ENCODE results near the gene LANCL2. TPM values are rescaled to one million over a fixed set of nuclear protein-coding genes. Genes with fewer than 3 reads are reported as not detected.

LANCL2 gene
- total and polyA plus RNA-seq, 2 experiments from 2014 or later = 11.7 to 13.8 TPM

GRCh38 chr7:55360486-55360885 is 4.7 kb upstream of the LANCL2 start:
- Histone ChIP-seq H3F3A (ENCODE audit: insufficient read depth) (no peaks in the 10 kb centered on the region), H3K4me2 (ENCODE audit: unreplicated experiment) (no peak overlapping the region), H3K27me3 (replicated peaks; ENCODE audit: insufficient read depth) (0 out of 2 replicates have a peak, but pooled peaks cover 4% of the 10 kb centered on the region), H3K4me1 (ENCODE audit: insufficient read depth) (peaks cover 6% of the 10 kb centered on the region), H3K36me3 (ENCODE audit: low read depth) (no peaks in the 10 kb centered on the region), H2AFZ (no peak overlapping the region), H4K20me1 (ENCODE audit: insufficient read depth) (no peaks in the 10 kb centered on the region), H3K27ac (no peak overlapping the region), H3K9ac (no peak overlapping the region), H3K9me2 (ENCODE audit: insufficient read depth) (no peaks in the 10 kb centered on the region), H3K79me2 (ENCODE audit: insufficient read depth) (no peaks in the 10 kb centered on the region), H3K9me3 (ENCODE audit: low read depth) (no peaks in the 10 kb centered on the region), H3K4me3 (no peak overlapping the region)
- no peak for TF ChIP-seq EZH2phosphoT487 (IDR thresholded peaks at IDR 0.05; ENCODE audit: insufficient read depth, low read depth)
- WGBS, 2 experiments (ENCODE audit: low coverage in 1 of 2, low lambda C conversion rate in 2 of 2, missing lambda C conversion rate in 2 of 2) = 57 to 58% methylated on average over 2 of the region's 2 CpGs
- no peak for DNase-seq
- in situ Hi-C loops (cut with MboI) = no loop called here

- Histone ChIP-seq H3K79me2 (ENCODE audit: insufficient read depth) (peaks cover 3% of the 10 kb centered on the region), H4K20me1 (ENCODE audit: insufficient read depth) (no peaks in the 10 kb centered on the region), H3K9ac (no peak overlapping the region), H2AFZ (no peak overlapping the region), H3K4me2 (ENCODE audit: unreplicated experiment) (no peak overlapping the region), H3K27ac (no peak overlapping the region), H3F3A (ENCODE audit: insufficient read depth) (no peaks in the 10 kb centered on the region), H3K4me3 (no peak overlapping the region), H3K27me3 (replicated peaks; ENCODE audit: insufficient read depth) (0 out of 2 replicates have a peak, but pooled peaks cover 4% of the 10 kb centered on the region), H3K9me3 (ENCODE audit: low read depth) (no peaks in the 10 kb centered on the region), H3K36me3 (ENCODE audit: low read depth) (no peaks in the 10 kb centered on the region), H3K4me1 (ENCODE audit: insufficient read depth) (peaks cover 6% of the 10 kb centered on the region), H3K9me2 (ENCODE audit: insufficient read depth) (no peaks in the 10 kb centered on the region)
- in situ Hi-C loops (cut with MboI) = no loop called here
- DNase-seq = no peak
- 70 to 78% methylated on average over 6 of the region's 6 CpGs for WGBS, 2 experiments (ENCODE audit: low coverage in 1 of 2, low lambda C conversion rate in 2 of 2, missing lambda C conversion rate in 2 of 2)
- no peak for TF ChIP-seq EZH2phosphoT487 (IDR thresholded peaks at IDR 0.05; ENCODE audit: insufficient read depth, low read depth)
- TF ChIP-seq EZH2 (IDR thresholded peaks at IDR 0.05; ENCODE audit: insufficient read depth, poor library complexity, severe bottlenecking) = no peak
These were observed 3.6 kb upstream of the LANCL2 start for GRCh38 chr7:55361560-55361959.

- no peak overlapping the region for H3K9ac ChIP-seq
- H3K4me2 ChIP-seq (ENCODE audit: unreplicated experiment) = no peak overlapping the region
- H3K4me3 ChIP-seq = no peak overlapping the region
- in situ Hi-C loops (cut with MboI) = no loop called here
- 63 to 68% methylated on average over 13 to 20 of the region's 20 CpGs for WGBS, 2 experiments (ENCODE audit: low coverage in 1 of 2, low lambda C conversion rate in 2 of 2, missing lambda C conversion rate in 2 of 2)
- no peaks in the 10 kb centered on the region for H3K9me2 ChIP-seq (ENCODE audit: insufficient read depth)
- H3F3A ChIP-seq (ENCODE audit: insufficient read depth) = no peaks in the 10 kb centered on the region
- peaks cover 17% of the 10 kb centered on the region for H3K79me2 ChIP-seq (ENCODE audit: insufficient read depth)
- no peaks in the 10 kb centered on the region for H4K20me1 ChIP-seq (ENCODE audit: insufficient read depth)
- no peaks in the 10 kb centered on the region for H3K9me3 ChIP-seq (ENCODE audit: low read depth)
- 0 out of 2 replicates have a peak, but pooled peaks cover 4% of the 10 kb centered on the region for H3K27me3 ChIP-seq (replicated peaks; ENCODE audit: insufficient read depth)
- no peak overlapping the region for H2AFZ ChIP-seq
- H3K36me3 ChIP-seq (ENCODE audit: low read depth) = no peaks in the 10 kb centered on the region
- no peak for TF ChIP-seq EZH2phosphoT487 (IDR thresholded peaks at IDR 0.05; ENCODE audit: insufficient read depth, low read depth)
- TF ChIP-seq EZH2 (IDR thresholded peaks at IDR 0.05; ENCODE audit: insufficient read depth, poor library complexity, severe bottlenecking) = no peak
- H3K4me1 ChIP-seq (ENCODE audit: insufficient read depth) = peaks cover 15% of the 10 kb centered on the region
- no peak for DNase-seq
- no peak overlapping the region for H3K27ac ChIP-seq
These were observed 2.2 kb upstream of the LANCL2 start for GRCh38 chr7:55362927-55363326.

- Histone ChIP-seq H3K27me3 (replicated peaks; ENCODE audit: insufficient read depth) (0 out of 2 replicates have a peak, but pooled peaks cover 2% of the 10 kb centered on the region), H3K36me3 (ENCODE audit: low read depth) (no peaks in the 10 kb centered on the region), H3K4me3 (no peak overlapping the region), H3K9me2 (ENCODE audit: insufficient read depth) (no peaks in the 10 kb centered on the region), H3K9ac (no peak overlapping the region), H3K4me1 (ENCODE audit: insufficient read depth) (peaks cover 15% of the 10 kb centered on the region), H3F3A (ENCODE audit: insufficient read depth) (no peaks in the 10 kb centered on the region), H2AFZ (no peak overlapping the region), H3K79me2 (ENCODE audit: insufficient read depth) (peaks cover 23% of the 10 kb centered on the region), H3K9me3 (ENCODE audit: low read depth) (no peaks in the 10 kb centered on the region), H3K4me2 (ENCODE audit: unreplicated experiment) (no peak overlapping the region), H3K27ac (no peak overlapping the region), H4K20me1 (ENCODE audit: insufficient read depth) (no peaks in the 10 kb centered on the region)
- WGBS, 2 experiments (ENCODE audit: low coverage in 1 of 2, low lambda C conversion rate in 2 of 2, missing lambda C conversion rate in 2 of 2) = 67 to 69% methylated on average over 24 to 25 of the region's 25 CpGs
- DNase-seq = no peak
- in situ Hi-C loops (cut with MboI) = no loop called here
- TF ChIP-seq EZH2 (IDR thresholded peaks at IDR 0.05; ENCODE audit: insufficient read depth, poor library complexity, severe bottlenecking) (no peak), EZH2phosphoT487 (IDR thresholded peaks at IDR 0.05; ENCODE audit: insufficient read depth, low read depth) (no peak)
These were observed 1.6 kb upstream of the LANCL2 start for GRCh38 chr7:55363386-55364170.

Data from GM23248 (cell line).